Activated T-helper 9 cell treated with anti-CD3 and anti-CD28 coated beads, Interleukin-2, amount 50 U/mL, for 16 hours (primary cell): ENCODE measurements around the gene ANKH.
"Not testable (repeated sequence)": the region's sequence is repeated elsewhere in the genome, so short reads cannot be mapped to it uniquely, and the experiment has no call there.

Source experiments
- DNase-seq: peaks from one replicate; pipeline ENCODE4 v3.0.0-alpha.2; 2020; ENCODE audit warnings: low read depth

ANKH gene

GRCh38 chr5:14826714-14827113, 44.9 kb downstream of the ANKH start:
- no peak for DNase-seq

- DNase-seq: no peak
These were observed 45.6 kb downstream of the ANKH start for GRCh38 chr5:14825977-14826376.

GRCh38 chr5:14824499-14824898, 47.1 kb downstream of the ANKH start:
- DNase-seq: no peak

- no peak for DNase-seq
These were observed 50.3 kb downstream of the ANKH start for GRCh38 chr5:14821100-14821845.

- DNase-seq: no peak
These were observed 52.4 kb downstream of the ANKH start for GRCh38 chr5:14818931-14819790.

- not testable (repeated sequence) for DNase-seq
These were observed 53.8 kb downstream of the ANKH start for GRCh38 chr5:14817762-14818136.

- no peak for DNase-seq
These were observed 54.4 kb downstream of the ANKH start for GRCh38 chr5:14816999-14817761.

GRCh38 chr5:14816374-14816998, 55.1 kb downstream of the ANKH start:
- no peak for DNase-seq

- no peak for DNase-seq
These were observed 57.8 kb downstream of the ANKH start for GRCh38 chr5:14813747-14814146.

GRCh38 chr5:14812166-14812565, 59.4 kb downstream of the ANKH start:
- no peak for DNase-seq

- DNase-seq: no peak
These were observed 60.5 kb downstream of the ANKH start for GRCh38 chr5:14810928-14811572.

GRCh38 chr5:14810282-14810681, 61.3 kb downstream of the ANKH start:
- DNase-seq: no peak

GRCh38 chr5:14809369-14810155, 62.0 kb downstream of the ANKH start:
- DNase-seq: peak; percentile 57

- DNase-seq: no peak
These were observed 64.1 kb downstream of the ANKH start for GRCh38 chr5:14807471-14807870.

GRCh38 chr5:14806456-14806855, 65.1 kb downstream of the ANKH start:
- no peak for DNase-seq

GRCh38 chr5:14802541-14802940, 69.0 kb downstream of the ANKH start:
- no peak for DNase-seq

- no peak for DNase-seq
These were observed 69.8 kb downstream of the ANKH start for GRCh38 chr5:14801792-14802191.

- not testable (repeated sequence) for DNase-seq
These were observed 74.2 kb downstream of the ANKH start for GRCh38 chr5:14797385-14797784.

- no peak for DNase-seq
These were observed 76.9 kb downstream of the ANKH start for GRCh38 chr5:14794583-14795230.

GRCh38 chr5:14793851-14794250, 77.7 kb downstream of the ANKH start:
- DNase-seq: no peak
